AG10803 (cell line): ENCODE results near the gene RNU11.
"Not testable (repeated sequence)": the region's sequence is repeated elsewhere in the genome, so short reads cannot be mapped to it uniquely, and the experiment has no call there.

Source experiments
- DNase-seq: peaks from one replicate; pipeline ENCODE4 v3.0.0; 2010; ENCODE audit warnings: low read depth
- H3K4me3 ChIP-seq: 2 replicates; pipeline ENCODE4 v1.5.1; 2011; ENCODE audit warnings: mild to moderate bottlenecking, low read length, control low read depth
- CTCF ChIP-seq: conservative IDR thresholded peaks from 2 replicates; pipeline ENCODE4 v1.5.1; 2011; ENCODE audit warnings: mild to moderate bottlenecking, low read length, control low read depth, inconsistent platforms

The RNU11 gene

GRCh38 chr1:28684937-28685336 lies 36.5 kb downstream of the RNU11 start:
- no peak for DNase-seq
- TF ChIP-seq CTCF: no peak

GRCh38 chr1:28691627-28692026 lies 43.2 kb downstream of the RNU11 start:
- DNase-seq, H3K4me3 ChIP-seq: not testable (repeated sequence)

More at GRCh38 chr1:28684937-28685336, 36.5 kb downstream of the RNU11 start:
- H3K4me3 ChIP-seq: no peak overlapping the region
